ENCODE measurements around the gene SEMA5A.

The SEMA5A gene

DNA sequence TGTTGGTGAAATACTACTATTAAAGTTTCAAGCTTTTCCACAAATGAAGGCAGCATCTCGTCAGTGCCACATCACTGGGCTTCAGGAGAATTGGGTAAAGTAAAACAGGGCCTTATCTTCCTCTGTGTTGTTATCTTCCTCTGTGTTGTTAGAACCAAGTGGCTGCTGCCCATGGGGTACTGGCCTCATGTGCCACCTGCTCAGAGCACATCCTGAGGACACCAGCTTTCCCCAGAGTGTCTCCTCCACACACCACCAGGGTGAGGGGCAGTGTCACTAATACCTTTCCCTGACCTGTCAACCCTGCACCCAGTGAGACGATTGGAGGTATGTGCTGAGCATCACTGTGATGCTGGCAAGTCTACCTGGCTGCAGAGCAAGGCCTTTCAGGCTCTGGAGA is 499.9 kb downstream of the SEMA5A start:
- Histone ChIP-seq H3K4me3 (ENCODE audit: low read depth in 1 of 2, low read length in 2 of 2) (no peak overlapping the region), H3K4me1 (ENCODE audit: control insufficient read depth in 1 of 2, insufficient read depth in 2 of 2, low read length in 2 of 2) (no peaks in the 10 kb centered on the region), H3K27me3 (ENCODE audit: control insufficient read depth in 1 of 2, insufficient read depth in 2 of 2, low read length in 2 of 2) (no peaks in the 10 kb centered on the region), H3K27ac (ENCODE audit: low read depth, low read length) (no peak overlapping the region), H3K9me3 (ENCODE audit: control insufficient read depth in 1 of 2, low read length in 2 of 2) (no peaks in the 10 kb centered on the region), H3K9ac (ENCODE audit: low read depth in 1 of 2, low read length in 2 of 2) (no peak overlapping the region), H3K36me3 (ENCODE audit: control insufficient read depth in 1 of 2, insufficient read depth in 2 of 2, low read length in 2 of 2) (peaks cover 3 to 8% of the 10 kb centered on the region in 2 donors)

DNA sequence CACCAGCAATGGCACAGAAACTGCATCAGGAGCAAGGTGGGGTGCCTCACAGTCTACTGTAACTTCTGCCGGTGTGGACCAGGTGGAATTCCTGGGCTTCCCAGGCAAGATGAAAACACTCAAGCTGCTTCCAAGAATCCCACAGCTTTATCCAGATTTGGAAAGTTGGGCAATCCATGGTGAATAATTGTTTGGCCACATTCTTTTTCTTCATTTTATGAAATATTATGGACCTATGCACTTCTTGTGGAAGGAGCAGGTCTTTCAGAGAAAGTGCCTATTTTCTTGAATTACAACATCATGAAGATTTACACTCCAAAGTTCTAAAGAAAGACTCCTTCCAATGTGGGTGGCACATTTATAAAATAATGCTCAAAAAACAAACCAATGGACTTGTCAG is 503.6 kb downstream of the SEMA5A start:
- Histone ChIP-seq H3K4me1 (ENCODE audit: control insufficient read depth in 1 of 2, insufficient read depth in 2 of 2, low read length in 2 of 2) (no peaks in the 10 kb centered on the region), H3K9ac (ENCODE audit: low read depth in 1 of 2, low read length in 2 of 2) (no peak overlapping the region), H3K9me3 (ENCODE audit: control insufficient read depth in 1 of 2, low read length in 2 of 2) (no peaks in the 10 kb centered on the region), H3K36me3 (ENCODE audit: control insufficient read depth in 1 of 2, insufficient read depth in 2 of 2, low read length in 2 of 2) (peaks cover 0 to 8% of the 10 kb centered on the region in 2 donors), H3K27ac (ENCODE audit: low read depth, low read length) (no peak overlapping the region), H3K4me3 (ENCODE audit: low read depth in 1 of 2, low read length in 2 of 2) (no peak overlapping the region), H3K27me3 (ENCODE audit: control insufficient read depth in 1 of 2, insufficient read depth in 2 of 2, low read length in 2 of 2) (no peaks in the 10 kb centered on the region)

DNA sequence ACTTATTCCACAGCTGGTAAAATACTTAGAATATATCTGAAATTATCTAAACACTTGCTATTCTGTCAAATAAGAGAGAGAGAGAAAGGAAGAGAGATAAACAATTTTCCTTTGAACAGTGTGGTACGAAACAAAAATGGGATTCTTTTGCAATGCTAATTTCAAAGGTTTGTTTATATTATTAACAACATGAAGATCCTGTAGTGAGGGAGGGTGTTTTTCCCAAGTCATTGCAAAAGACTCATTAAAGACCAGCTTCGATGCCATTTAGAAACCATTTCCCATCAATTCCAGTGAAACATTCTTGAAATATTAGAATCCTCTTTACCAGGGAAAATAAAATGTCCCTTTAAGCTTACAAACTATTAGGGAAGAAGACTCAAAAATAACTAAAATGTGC is 505.4 kb downstream of the SEMA5A start:
- H3K36me3 ChIP-seq (ENCODE audit: control insufficient read depth in 1 of 2, insufficient read depth in 2 of 2, low read length in 2 of 2): peaks cover 0 to 8% of the 10 kb centered on the region in 2 donors
- no peaks in the 10 kb centered on the region for H3K27me3 ChIP-seq (ENCODE audit: control insufficient read depth in 1 of 2, insufficient read depth in 2 of 2, low read length in 2 of 2)
- no peaks in the 10 kb centered on the region for H3K4me1 ChIP-seq (ENCODE audit: control insufficient read depth in 1 of 2, insufficient read depth in 2 of 2, low read length in 2 of 2)
- no peaks in the 10 kb centered on the region for H3K9me3 ChIP-seq (ENCODE audit: control insufficient read depth in 1 of 2, low read length in 2 of 2)
- H3K4me3 ChIP-seq (ENCODE audit: low read depth in 1 of 2, low read length in 2 of 2): no peak overlapping the region
- H3K27ac ChIP-seq (ENCODE audit: low read depth, low read length): no peak overlapping the region
- no peak overlapping the region for H3K9ac ChIP-seq (ENCODE audit: low read depth in 1 of 2, low read length in 2 of 2)

DNA sequence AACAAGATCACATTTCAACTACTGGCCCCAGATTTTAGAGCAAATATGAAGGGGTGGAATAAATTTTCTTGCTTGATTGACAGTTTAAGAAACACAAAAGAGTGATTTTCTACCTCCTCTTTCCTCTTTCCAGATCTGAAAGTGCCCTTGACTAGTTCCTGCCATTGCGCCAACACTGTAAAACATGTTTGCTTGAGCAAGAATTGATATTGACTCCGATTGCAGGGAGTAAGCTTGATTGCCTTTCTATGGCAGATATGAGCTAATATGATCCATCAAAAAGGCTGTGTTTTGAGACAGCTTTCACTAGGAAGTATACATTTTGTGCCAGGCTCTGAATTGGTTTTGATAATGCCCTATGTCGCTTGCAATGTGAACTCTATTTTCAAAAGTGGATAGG is 508.8 kb downstream of the SEMA5A start:
- no peaks in the 10 kb centered on the region for H3K4me1 ChIP-seq (ENCODE audit: control insufficient read depth in 1 of 2, insufficient read depth in 2 of 2, low read length in 2 of 2)
- H3K27ac ChIP-seq (ENCODE audit: low read depth, low read length): no peak overlapping the region

DNA sequence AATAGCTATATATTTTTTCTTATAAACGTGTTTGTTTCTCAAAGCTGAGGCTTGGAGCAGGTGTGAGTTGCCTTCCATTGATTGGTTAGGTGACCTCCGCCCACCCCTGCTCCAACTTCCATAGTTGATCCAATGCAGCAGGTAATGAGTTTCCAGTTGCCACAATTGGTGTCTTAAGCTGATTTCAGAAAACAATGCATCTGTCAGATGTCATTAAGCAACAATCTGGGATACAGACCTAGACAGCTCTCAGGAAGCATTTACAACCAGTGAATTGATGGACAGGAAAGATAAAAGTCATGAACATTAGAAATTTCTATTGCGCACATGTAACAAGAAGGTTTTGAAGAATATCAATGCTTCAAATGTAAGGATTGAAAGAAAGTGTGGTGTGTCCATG is 510.5 kb downstream of the SEMA5A start:
- Histone ChIP-seq H3K27ac (ENCODE audit: low read depth, low read length) (no peak overlapping the region), H3K9me3 (ENCODE audit: control insufficient read depth in 1 of 2, low read length in 2 of 2) (no peaks in the 10 kb centered on the region), H3K36me3 (ENCODE audit: control insufficient read depth in 1 of 2, insufficient read depth in 2 of 2, low read length in 2 of 2) (no peaks in the 10 kb centered on the region), H3K9ac (ENCODE audit: low read depth in 1 of 2, low read length in 2 of 2) (no peak overlapping the region), H3K4me3 (ENCODE audit: low read depth in 1 of 2, low read length in 2 of 2) (no peak overlapping the region), H3K27me3 (ENCODE audit: control insufficient read depth in 1 of 2, insufficient read depth in 2 of 2, low read length in 2 of 2) (no peaks in the 10 kb centered on the region), H3K4me1 (ENCODE audit: control insufficient read depth in 1 of 2, insufficient read depth in 2 of 2, low read length in 2 of 2) (no peaks in the 10 kb centered on the region)

More for the DNA sequence above, 508.8 kb downstream of the SEMA5A start:
- H3K4me3 ChIP-seq (ENCODE audit: low read depth in 1 of 2, low read length in 2 of 2): no peak overlapping the region
- H3K36me3 ChIP-seq (ENCODE audit: control insufficient read depth in 1 of 2, insufficient read depth in 2 of 2, low read length in 2 of 2): peaks cover 0 to 3% of the 10 kb centered on the region in 2 donors
- H3K27me3 ChIP-seq (ENCODE audit: control insufficient read depth in 1 of 2, insufficient read depth in 2 of 2, low read length in 2 of 2): no peaks in the 10 kb centered on the region
- H3K9me3 ChIP-seq (ENCODE audit: control insufficient read depth in 1 of 2, low read length in 2 of 2): no peaks in the 10 kb centered on the region
- no peak overlapping the region for H3K9ac ChIP-seq (ENCODE audit: low read depth in 1 of 2, low read length in 2 of 2)

DNA sequence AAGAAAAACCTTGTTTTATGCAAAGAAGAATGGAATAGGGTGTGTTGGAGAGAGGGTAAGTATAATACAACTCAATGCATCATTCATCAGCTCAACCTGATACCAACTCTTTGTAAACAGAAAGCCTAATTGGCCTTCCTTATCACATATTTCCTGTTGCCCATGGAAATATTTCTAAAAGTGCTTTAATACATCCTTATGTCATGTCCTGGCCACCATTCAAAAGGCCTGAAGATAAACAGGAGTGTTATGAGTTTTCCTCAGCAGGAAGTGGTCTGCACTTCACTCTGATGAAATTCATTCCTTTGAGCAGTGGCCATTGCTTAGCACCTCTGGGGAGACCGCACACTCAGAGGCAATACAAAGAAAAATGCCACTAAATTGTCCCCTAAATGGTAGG is 511.2 kb downstream of the SEMA5A start:
- Histone ChIP-seq H3K27me3 (ENCODE audit: control insufficient read depth in 1 of 2, insufficient read depth in 2 of 2, low read length in 2 of 2) (no peaks in the 10 kb centered on the region), H3K9me3 (ENCODE audit: control insufficient read depth in 1 of 2, low read length in 2 of 2) (no peaks in the 10 kb centered on the region), H3K4me1 (ENCODE audit: control insufficient read depth in 1 of 2, insufficient read depth in 2 of 2, low read length in 2 of 2) (no peaks in the 10 kb centered on the region), H3K27ac (ENCODE audit: low read depth, low read length) (no peak overlapping the region), H3K4me3 (ENCODE audit: low read depth in 1 of 2, low read length in 2 of 2) (no peak overlapping the region), H3K36me3 (ENCODE audit: control insufficient read depth in 1 of 2, insufficient read depth in 2 of 2, low read length in 2 of 2) (no peaks in the 10 kb centered on the region), H3K9ac (ENCODE audit: low read depth in 1 of 2, low read length in 2 of 2) (no peak overlapping the region)

DNA sequence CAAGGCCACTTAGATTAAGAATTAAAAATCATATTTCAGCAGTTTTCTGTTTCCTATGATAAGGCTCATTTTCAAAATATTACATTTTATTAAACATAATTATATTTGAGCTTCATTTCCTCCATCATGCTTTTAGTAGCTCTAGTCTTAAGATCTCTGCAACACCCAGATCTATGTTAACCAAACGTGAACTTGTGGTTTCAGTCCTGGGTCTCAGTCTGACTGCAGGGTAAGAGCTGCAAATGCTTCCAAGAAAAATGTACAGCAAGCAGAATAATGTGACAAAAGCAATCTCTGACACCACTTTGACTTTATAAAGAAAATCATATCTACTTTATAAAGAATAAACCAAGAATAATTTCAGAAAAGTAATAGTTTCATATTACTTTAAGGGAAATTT is 512.4 kb downstream of the SEMA5A start:
- Histone ChIP-seq H3K4me1 (ENCODE audit: control insufficient read depth in 1 of 2, insufficient read depth in 2 of 2, low read length in 2 of 2) (no peaks in the 10 kb centered on the region), H3K27ac (ENCODE audit: low read depth, low read length) (no peak overlapping the region), H3K27me3 (ENCODE audit: control insufficient read depth in 1 of 2, insufficient read depth in 2 of 2, low read length in 2 of 2) (no peaks in the 10 kb centered on the region), H3K36me3 (ENCODE audit: control insufficient read depth in 1 of 2, insufficient read depth in 2 of 2, low read length in 2 of 2) (no peaks in the 10 kb centered on the region), H3K9ac (ENCODE audit: low read depth in 1 of 2, low read length in 2 of 2) (no peak overlapping the region), H3K9me3 (ENCODE audit: control insufficient read depth in 1 of 2, low read length in 2 of 2) (no peaks in the 10 kb centered on the region), H3K4me3 (ENCODE audit: low read depth in 1 of 2, low read length in 2 of 2) (no peak overlapping the region)

DNA sequence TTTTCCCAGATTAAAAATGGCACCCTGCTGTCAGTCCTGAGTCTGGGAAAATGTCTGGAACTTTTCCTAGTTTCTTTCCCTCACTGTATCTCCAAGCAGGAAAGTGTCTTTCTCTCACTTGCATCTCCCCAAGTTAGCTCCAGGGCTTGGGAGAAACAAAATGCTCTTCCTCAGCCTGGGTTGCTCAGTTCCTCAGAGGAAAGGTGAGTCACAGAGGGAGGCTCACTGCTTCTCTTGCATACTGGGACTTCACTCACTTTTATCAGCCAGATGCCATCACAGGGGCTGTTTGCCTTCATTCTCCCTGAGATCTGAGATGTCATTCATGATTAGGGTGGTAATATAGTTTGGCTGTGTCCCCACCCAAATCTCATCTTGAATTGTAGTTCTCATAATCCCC is 519.9 kb downstream of the SEMA5A start:
- no peaks in the 10 kb centered on the region for H3K36me3 ChIP-seq (ENCODE audit: control insufficient read depth in 1 of 2, insufficient read depth in 2 of 2, low read length in 2 of 2)

DNA sequence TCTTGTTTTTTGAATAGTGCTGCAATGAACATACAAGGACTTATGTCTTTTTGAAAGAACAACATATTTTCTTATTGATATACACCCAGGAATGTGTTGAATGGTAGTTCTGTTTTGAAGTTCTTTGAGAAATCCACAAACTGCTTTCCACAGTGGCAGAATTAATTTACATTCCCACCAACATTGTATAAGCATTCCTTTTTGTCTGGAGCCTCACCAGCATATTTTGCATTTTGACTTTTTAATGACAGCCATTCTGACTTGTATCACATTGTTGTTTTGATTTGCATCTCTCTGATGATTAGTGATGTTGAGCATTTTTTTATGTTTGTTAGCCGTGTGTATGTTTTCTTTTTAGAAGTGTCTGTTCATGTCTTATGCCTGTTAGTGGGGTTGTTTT is 524.9 kb downstream of the SEMA5A start:
- Histone ChIP-seq H3K36me3 (ENCODE audit: control insufficient read depth in 1 of 2, insufficient read depth in 2 of 2, low read length in 2 of 2) (no peaks in the 10 kb centered on the region), H3K4me1 (ENCODE audit: control insufficient read depth in 1 of 2, insufficient read depth in 2 of 2, low read length in 2 of 2) (no peaks in the 10 kb centered on the region), H3K4me3 (ENCODE audit: low read depth in 1 of 2, low read length in 2 of 2) (no peak overlapping the region), H3K9ac (ENCODE audit: low read depth in 1 of 2, low read length in 2 of 2) (no peak overlapping the region), H3K27ac (ENCODE audit: low read depth, low read length) (no peak overlapping the region), H3K9me3 (ENCODE audit: control insufficient read depth in 1 of 2, low read length in 2 of 2) (peaks cover 0 to 11% of the 10 kb centered on the region in 2 donors), H3K27me3 (ENCODE audit: control insufficient read depth in 1 of 2, insufficient read depth in 2 of 2, low read length in 2 of 2) (no peaks in the 10 kb centered on the region)

More for the DNA sequence above, 519.9 kb downstream of the SEMA5A start:
- Histone ChIP-seq H3K9ac (ENCODE audit: low read depth in 1 of 2, low read length in 2 of 2) (no peak overlapping the region), H3K9me3 (ENCODE audit: control insufficient read depth in 1 of 2, low read length in 2 of 2) (peaks cover 6 to 12% of the 10 kb centered on the region in 2 donors), H3K27ac (ENCODE audit: low read depth, low read length) (no peak overlapping the region), H3K4me3 (ENCODE audit: low read depth in 1 of 2, low read length in 2 of 2) (no peak overlapping the region), H3K4me1 (ENCODE audit: control insufficient read depth in 1 of 2, insufficient read depth in 2 of 2, low read length in 2 of 2) (no peaks in the 10 kb centered on the region), H3K27me3 (ENCODE audit: control insufficient read depth in 1 of 2, insufficient read depth in 2 of 2, low read length in 2 of 2) (no peaks in the 10 kb centered on the region)

DNA sequence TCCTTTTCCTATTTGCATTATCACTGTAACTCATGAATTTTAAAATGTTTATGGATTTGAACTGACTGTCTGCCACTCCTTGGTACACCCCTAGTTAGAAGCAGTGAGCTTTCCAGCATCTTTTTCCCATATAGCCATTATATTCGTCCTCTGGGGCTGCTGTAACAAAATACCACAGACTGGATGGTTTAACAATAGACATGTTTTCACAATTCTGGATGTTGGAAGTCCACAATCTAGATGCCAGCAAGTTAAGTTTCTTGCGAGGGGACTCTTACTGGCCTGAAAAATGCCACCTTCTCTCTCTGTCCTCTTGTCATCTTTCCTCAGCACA is 530.0 kb downstream of the SEMA5A start:
- H3K4me1 ChIP-seq (ENCODE audit: control insufficient read depth in 1 of 2, insufficient read depth in 2 of 2, low read length in 2 of 2): no peaks in the 10 kb centered on the region
- H3K9ac ChIP-seq (ENCODE audit: low read depth in 1 of 2, low read length in 2 of 2): no peak overlapping the region
- no peaks in the 10 kb centered on the region for H3K9me3 ChIP-seq (ENCODE audit: control insufficient read depth in 1 of 2, low read length in 2 of 2)
- H3K27ac ChIP-seq (ENCODE audit: low read depth, low read length): no peak overlapping the region
- no peak overlapping the region for H3K4me3 ChIP-seq (ENCODE audit: low read depth in 1 of 2, low read length in 2 of 2)
- H3K36me3 ChIP-seq (ENCODE audit: control insufficient read depth in 1 of 2, insufficient read depth in 2 of 2, low read length in 2 of 2): no peaks in the 10 kb centered on the region
- no peaks in the 10 kb centered on the region for H3K27me3 ChIP-seq (ENCODE audit: control insufficient read depth in 1 of 2, insufficient read depth in 2 of 2, low read length in 2 of 2)

DNA sequence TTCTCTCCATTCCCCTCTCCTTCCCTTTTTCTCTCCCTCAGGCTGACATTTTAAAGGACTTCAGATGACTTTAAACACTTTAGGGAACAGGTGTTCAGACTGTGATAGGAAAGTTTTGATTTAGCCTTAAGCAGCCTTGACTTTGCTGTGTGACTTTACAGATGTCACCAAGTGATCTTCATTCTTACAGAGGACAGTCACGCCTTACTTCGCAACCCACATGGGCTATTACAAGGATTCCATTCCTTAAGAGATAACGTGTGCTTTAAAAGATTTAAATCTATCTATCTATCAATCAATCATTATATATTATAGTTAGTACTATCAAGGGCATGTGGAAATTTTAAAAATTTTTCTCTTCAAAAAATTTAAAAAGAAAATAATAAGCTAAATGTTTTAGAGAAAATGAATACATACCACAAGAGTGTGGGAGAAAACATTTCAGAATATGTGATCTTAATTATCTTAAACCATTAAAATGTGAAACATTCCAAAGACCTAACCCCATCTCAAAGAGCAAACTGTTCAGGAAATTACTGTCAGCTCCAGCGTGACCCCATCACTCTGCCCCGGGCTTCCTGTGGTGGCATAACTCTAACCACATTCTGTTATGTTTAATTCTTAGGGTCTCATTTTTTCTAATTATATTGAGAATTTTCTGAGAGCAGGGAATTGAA is 530.5 kb downstream of the SEMA5A start:
- no peak overlapping the region for H3K4me3 ChIP-seq (ENCODE audit: low read depth in 1 of 2, low read length in 2 of 2)
- no peak overlapping the region for H3K27ac ChIP-seq (ENCODE audit: low read depth, low read length)
- no peaks in the 10 kb centered on the region for H3K36me3 ChIP-seq (ENCODE audit: control insufficient read depth in 1 of 2, insufficient read depth in 2 of 2, low read length in 2 of 2)
- H3K4me1 ChIP-seq (ENCODE audit: control insufficient read depth in 1 of 2, insufficient read depth in 2 of 2, low read length in 2 of 2): no peaks in the 10 kb centered on the region
- no peak overlapping the region for H3K9ac ChIP-seq (ENCODE audit: low read depth in 1 of 2, low read length in 2 of 2)
- no peaks in the 10 kb centered on the region for H3K9me3 ChIP-seq (ENCODE audit: control insufficient read depth in 1 of 2, low read length in 2 of 2)
- H3K27me3 ChIP-seq (ENCODE audit: control insufficient read depth in 1 of 2, insufficient read depth in 2 of 2, low read length in 2 of 2): no peaks in the 10 kb centered on the region
